ENCODE measurements around the gene PEAK3. TPM values are rescaled to one million over a fixed set of nuclear protein-coding genes. Genes with fewer than 3 reads are reported as not detected.

Gene PEAK3
- total RNA-seq, 2 donors from 2014 or later = 0.27 to 0.80 TPM

GRCh38 chr19:2311093-2311492, 29.1 kb upstream of the PEAK3 start:
- 98% methylated on average over 4 of the region's 4 CpGs for WGBS
- H3K4me3 ChIP-seq = no peak overlapping the region
- TF ChIP-seq POLR2A (IDR thresholded peaks at IDR 0.05) (no peak), POLR2AphosphoS5 (IDR thresholded peaks at IDR 0.05) (no peak), CTCF (IDR thresholded peaks at IDR 0.05) (no peak)
- no peak overlapping the region for H3K27ac ChIP-seq
- no peaks in the 10 kb centered on the region for H3K9me3 ChIP-seq
- no peak for DNase-seq (ENCODE audit: low spot score)
- intact Hi-C loops (cut with DNase I) = no loop called here
- peaks cover 12% of the 10 kb centered on the region for H3K27me3 ChIP-seq (replicated peaks; ENCODE audit: insufficient read depth)
- no peaks in the 10 kb centered on the region for H3K36me3 ChIP-seq
- H3K4me1 ChIP-seq (replicated peaks) = no peaks in the 10 kb centered on the region

- no peaks in the 10 kb centered on the region for H3K36me3 ChIP-seq
- DNase-seq (ENCODE audit: low spot score) = no peak
- H3K27me3 ChIP-seq (replicated peaks; ENCODE audit: insufficient read depth) = peaks cover 12% of the 10 kb centered on the region
- no peaks in the 10 kb centered on the region for H3K9me3 ChIP-seq
- WGBS = 49% methylated on average over 17 of the region's 17 CpGs
- intact Hi-C loops (cut with DNase I) = no loop called here
- no peak overlapping the region for H3K4me3 ChIP-seq
- no peak overlapping the region for H3K27ac ChIP-seq
- TF ChIP-seq POLR2A (IDR thresholded peaks at IDR 0.05) (no peak), CTCF (IDR thresholded peaks at IDR 0.05) (no peak), POLR2AphosphoS5 (IDR thresholded peaks at IDR 0.05) (no peak)
- no peaks in the 10 kb centered on the region for H3K4me1 ChIP-seq (replicated peaks)
Measured at GRCh38 chr19:2309734-2310362, 27.9 kb upstream of the PEAK3 start.

GRCh38 chr19:2308114-2308556, 26.2 kb upstream of the PEAK3 start, which contains the start of gene LINGO3:
TSS of gene LINGO3 (minus strand) at chr19:2308154. CDS start at chr19:2291776, 16,378 bp downstream.
- Histone ChIP-seq H3K27me3 (replicated peaks; ENCODE audit: insufficient read depth) (peaks cover 12% of the 10 kb centered on the region), H3K4me1 (replicated peaks) (no peaks in the 10 kb centered on the region)
- 9% methylated on average over 19 of the region's 63 CpGs for WGBS

GRCh38 chr19:2307518-2308012, 25.6 kb upstream of the PEAK3 start:
- WGBS = 45% methylated on average over 15 of the region's 33 CpGs
- H3K9me3 ChIP-seq = no peaks in the 10 kb centered on the region
- intact Hi-C loops (cut with DNase I) = no loop called here
- no peak overlapping the region for H3K4me3 ChIP-seq
- H3K27me3 ChIP-seq (replicated peaks; ENCODE audit: insufficient read depth) = peaks cover 13% of the 10 kb centered on the region
- no peak for DNase-seq (ENCODE audit: low spot score)
- H3K4me1 ChIP-seq (replicated peaks) = no peaks in the 10 kb centered on the region
- no peaks in the 10 kb centered on the region for H3K36me3 ChIP-seq
- no peak overlapping the region for H3K27ac ChIP-seq
- TF ChIP-seq POLR2A (IDR thresholded peaks at IDR 0.05) (no peak), CTCF (IDR thresholded peaks at IDR 0.05) (no peak), POLR2AphosphoS5 (IDR thresholded peaks at IDR 0.05) (no peak)

More at GRCh38 chr19:2308114-2308556, 26.2 kb upstream of the PEAK3 start, which contains the start of gene LINGO3:
- Histone ChIP-seq H3K27ac (no peak within 1 kb of the TSS), H3K9me3 (no peaks in the 10 kb centered on the region), H3K4me3 (no peak within 1 kb of the TSS), H3K36me3 (no peaks in the 10 kb centered on the region)
- TF ChIP-seq POLR2AphosphoS5 (IDR thresholded peaks at IDR 0.05) (no peak), POLR2A (IDR thresholded peaks at IDR 0.05) (no peak), CTCF (IDR thresholded peaks at IDR 0.05) (no peak)
- intact Hi-C loops (cut with DNase I) = no loop called here
- no peak for DNase-seq (ENCODE audit: low spot score)

- no peak for TF ChIP-seq POLR2A (IDR thresholded peaks at IDR 0.05)
- Histone ChIP-seq H3K4me1 (replicated peaks) (no peaks in the 10 kb centered on the region), H3K9me3 (no peaks in the 10 kb centered on the region), H3K36me3 (no peaks in the 10 kb centered on the region), H3K27me3 (replicated peaks; ENCODE audit: insufficient read depth) (peaks cover 11% of the 10 kb centered on the region), H3K4me3 (no peak overlapping the region), H3K27ac (no peak overlapping the region)
- DNase-seq (ENCODE audit: low spot score) = no peak
- intact Hi-C loops (cut with DNase I) = no loop called here
- WGBS = 78% methylated on average over 17 of the region's 17 CpGs
Measured at GRCh38 chr19:2306971-2307370, 25.0 kb upstream of the PEAK3 start.
